GM18520 (cell line): ENCODE measurements around the gene ABCG1.

Experiments used
- ATAC-seq: cut with Tn5 transposase; IDR thresholded peaks from one replicate; pipeline ENCODE4 v1.9.1; 2021; ENCODE audit not compliant: unreplicated experiment

ABCG1 gene

GRCh38 chr21:42191696-42192595 is 27.0 kb upstream of the ABCG1 start:
- ATAC-seq: no peak

GRCh38 chr21:42193131-42193671 is 25.7 kb upstream of the ABCG1 start:
- no peak for ATAC-seq

GRCh38 chr21:42193721-42194120 is 25.2 kb upstream of the ABCG1 start:
- ATAC-seq: no peak

GRCh38 chr21:42194863-42195262 is 24.1 kb upstream of the ABCG1 start:
- no peak for ATAC-seq

- no peak for ATAC-seq
Measured at GRCh38 chr21:42195378-42196031, 23.4 kb upstream of the ABCG1 start.

- no peak for ATAC-seq
Measured at GRCh38 chr21:42198929-42199867, 19.7 kb upstream of the ABCG1 start.

GRCh38 chr21:42199868-42200463 is 19.0 kb upstream of the ABCG1 start:
- ATAC-seq: no peak

GRCh38 chr21:42200906-42201614 is 17.9 kb upstream of the ABCG1 start:
- no peak for ATAC-seq

- ATAC-seq: no peak
Measured at GRCh38 chr21:42201615-42202161, 17.3 kb upstream of the ABCG1 start.

- ATAC-seq: no peak
Measured at GRCh38 chr21:42202321-42202720, 16.6 kb upstream of the ABCG1 start.

- no peak for ATAC-seq
Measured at GRCh38 chr21:42203321-42203720, 15.6 kb upstream of the ABCG1 start.

- no peak for ATAC-seq
Measured at GRCh38 chr21:42203936-42204335, 15.0 kb upstream of the ABCG1 start.

GRCh38 chr21:42207426-42207825 is 11.5 kb upstream of the ABCG1 start:
- ATAC-seq: no peak

- no peak for ATAC-seq
Measured at GRCh38 chr21:42208036-42208435, 10.9 kb upstream of the ABCG1 start.

- no peak for ATAC-seq
Measured at GRCh38 chr21:42208801-42209490, 10.0 kb upstream of the ABCG1 start.

- ATAC-seq: no peak
Measured at GRCh38 chr21:42209801-42210479, 9.0 kb upstream of the ABCG1 start.

GRCh38 chr21:42212266-42212665 is 6.7 kb upstream of the ABCG1 start:
- ATAC-seq: no peak

- no peak for ATAC-seq
Measured at GRCh38 chr21:42213082-42213774, 5.7 kb upstream of the ABCG1 start.
